Measurements from ENCODE around the gene OCIAD2.

DNA sequence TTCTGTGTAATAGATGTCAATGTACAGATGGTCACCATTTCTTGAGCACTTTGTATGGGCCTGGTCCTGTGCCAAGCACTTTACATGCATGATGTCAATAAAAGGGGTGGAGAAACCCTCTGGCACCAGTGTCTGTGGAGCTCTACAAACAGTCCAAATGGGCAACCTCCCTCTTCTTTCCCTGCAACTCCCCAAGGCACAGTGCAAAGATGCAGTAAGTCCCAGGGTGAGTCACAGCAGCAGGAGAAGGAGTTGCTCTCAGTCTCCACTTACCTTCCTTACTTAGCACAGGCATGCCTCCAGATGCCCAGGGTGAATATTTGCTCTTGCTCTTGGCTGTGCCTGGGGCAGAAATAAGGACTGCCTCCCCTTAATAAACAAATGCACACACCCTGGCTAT, 4.3 kb downstream of the OCIAD2 start:
- TF ChIP-seq CTCF (IDR thresholded peaks at IDR 0.05; ENCODE audit: insufficient read depth, low read length, poor library complexity, severe bottlenecking) (no peak), EZH2phosphoT487 (conservative IDR thresholded peaks at IDR 0.05; ENCODE audit: low read length) (no peak)

Measured in SU-DHL-6 (cell line).